GM23338 (cell line): Measurements from ENCODE around the gene WDR70. TPM values are rescaled to one million over a fixed set of nuclear protein-coding genes. Genes with fewer than 3 reads are reported as not detected.

Experiments
- ATAC-seq: fragments of 200-7000 bp; cut with Tn5 transposase; 3 replicates; pipeline ENCODE4 v1.9.1; 2020
- DNase-seq: peaks from one replicate; pipeline ENCODE4 v3.0.0-alpha.2; 2015; ENCODE audit warnings: low spot score
- H2AFZ ChIP-seq: fragments of 200-600 bp; sonication (generic); 2 replicates; pipeline ENCODE4 v1.8.0; 2016; ENCODE audit warnings: antibody characterized with exemption, mild to moderate bottlenecking, moderate library complexity
- H3F3A ChIP-seq: fragments of 200-600 bp; sonication (generic); replicated peaks from 2 replicates; pipeline ENCODE4 v1.8.0; 2017; ENCODE audit warnings: antibody characterized with exemption, mixed run types, low read depth
- H3K27ac ChIP-seq: fragments of 200-600 bp; sonication (generic); 2 replicates; pipeline ENCODE4 v1.6.1; 2016; ENCODE audit warnings: low read depth
- H3K27me3 ChIP-seq: fragments of 200-600 bp; sonication (generic); 2 replicates; pipeline ENCODE4 v1.8.0; 2016; ENCODE audit warnings: mild to moderate bottlenecking, mixed run types, moderate library complexity; ENCODE audit not compliant: insufficient read depth
- H3K36me3 ChIP-seq: fragments of 200-600 bp; sonication (generic); 2 replicates; pipeline ENCODE4 v1.8.0; 2016; ENCODE audit warnings: mild to moderate bottlenecking; ENCODE audit not compliant: insufficient read depth
- H3K4me1 ChIP-seq: fragments of 200-600 bp; sonication (generic); 2 replicates; pipeline ENCODE4 v1.8.0; 2016; ENCODE audit warnings: mild to moderate bottlenecking, moderate library complexity; ENCODE audit not compliant: insufficient read depth
- H3K4me2 ChIP-seq: fragments of 200-600 bp; sonication (generic); 2 replicates; pipeline ENCODE4 v1.7.1; 2017; ENCODE audit warnings: mixed run types
- H3K4me3 ChIP-seq: fragments of 200-600 bp; sonication (generic); 2 replicates; pipeline ENCODE4 v1.6.1; 2016; ENCODE audit warnings: mixed run types
- H3K79me2 ChIP-seq: fragments of 200-600 bp; sonication (generic); replicated peaks from 2 replicates; pipeline ENCODE4 v1.8.0; 2017; ENCODE audit warnings: mild to moderate bottlenecking; ENCODE audit not compliant: insufficient read depth
- H3K9me2 ChIP-seq: fragments of 200-600 bp; sonication (generic); 2 replicates; pipeline ENCODE4 v1.8.0; 2017; ENCODE audit not compliant: insufficient read depth
- H4K20me1 ChIP-seq: fragments of 200-600 bp; sonication (generic); replicated peaks from 2 replicates; pipeline ENCODE4 v1.8.0; 2017; ENCODE audit warnings: mild to moderate bottlenecking; ENCODE audit not compliant: insufficient read depth
- H3K27ac Mint-ChIP-seq: 2 replicates; pipeline ENCODE4 v1.8.0; 2020; ENCODE audit warnings: inconsistent platforms, mild to moderate bottlenecking, moderate library complexity, mixed read lengths
- H3K27me3 Mint-ChIP-seq: 3 replicates; pipeline ENCODE4 v1.8.0; 2022; ENCODE audit warnings: low read depth, mild to moderate bottlenecking, moderate library complexity, mixed read lengths, inconsistent platforms; ENCODE audit not compliant: insufficient read depth, poor library complexity
- H3K36me3 Mint-ChIP-seq: 3 replicates; pipeline ENCODE4 v1.8.0; 2021; ENCODE audit warnings: low read depth, mild to moderate bottlenecking, inconsistent platforms, moderate library complexity, mixed read lengths
- H3K4me1 Mint-ChIP-seq: 3 replicates; pipeline ENCODE4 v1.8.0; 2020; ENCODE audit warnings: mild to moderate bottlenecking, inconsistent platforms, mixed read lengths
- H3K4me3 Mint-ChIP-seq: 3 replicates; pipeline ENCODE4 v1.8.0; 2021; ENCODE audit warnings: moderate library complexity, mild to moderate bottlenecking, inconsistent platforms, mixed read lengths
- H3K9me3 Mint-ChIP-seq: 3 replicates; pipeline ENCODE4 v1.8.0; 2020; ENCODE audit warnings: moderate library complexity, mild to moderate bottlenecking, inconsistent platforms, mixed read lengths
- JUNB ChIP-seq: IDR thresholded peaks from one replicate; pipeline ENCODE4 v1.6.1; 2016; ENCODE audit warnings: antibody characterized with exemption; ENCODE audit not compliant: unreplicated experiment
- POLR2AphosphoS5 ChIP-seq: IDR thresholded peaks from 2 replicates; pipeline ENCODE4 v1.6.1; 2016; ENCODE audit warnings: antibody characterized with exemption, low read depth
- STAT1 ChIP-seq: IDR thresholded peaks from one replicate; pipeline ENCODE4 v1.6.1; 2016; ENCODE audit warnings: antibody characterized with exemption; ENCODE audit not compliant: unreplicated experiment
- ZNF114 ChIP-seq: fragments of 250-450 bp; sonication (Bioruptor Pico); IDR thresholded peaks from 2 replicates; pipeline ENCODE4 v1.5.0; 2020; ENCODE audit warnings: mild to moderate bottlenecking, moderate library complexity
- ZNF331 ChIP-seq: fragments of 250-450 bp; sonication (Bioruptor Pico); IDR thresholded peaks from 2 replicates; pipeline ENCODE4 v1.5.0; 2020; ENCODE audit warnings: low read depth, mild to moderate bottlenecking, moderate library complexity
- polyA plus RNA-seq: library from polyadenylated mRNA; unstranded; fragments of >200 nt; fragmentation: Nextera tagmentation; extraction: Ambion mirVana; gene quantifications from 2 replicates; pipeline ENCODE4 v1.2.1, GENCODE V29; 2016
- total RNA-seq: library from RNA; depleted of rRNA; stranded (reverse); fragments of >200 nt; shearing (Covaris generic); gene quantifications from 2 replicates; pipeline ENCODE4 v1.2.3, GENCODE V29; 2014
- TF ChIP-seq, protein P1 (sequence below): fragments of 250-450 bp; sonication (Bioruptor Pico); IDR thresholded peaks from 2 replicates; pipeline ENCODE4 v1.5.0; 2020; ENCODE audit warnings: mild to moderate bottlenecking, moderate library complexity
- TF ChIP-seq, protein P2 (sequence below): IDR thresholded peaks from 2 replicates; pipeline ENCODE4 v1.6.1; 2016; ENCODE audit warnings: antibody characterized with exemption

Gene WDR70
- total and polyA plus RNA-seq, 2 experiments from 2014 or later: 34.9 to 86.7 TPM

DNA sequence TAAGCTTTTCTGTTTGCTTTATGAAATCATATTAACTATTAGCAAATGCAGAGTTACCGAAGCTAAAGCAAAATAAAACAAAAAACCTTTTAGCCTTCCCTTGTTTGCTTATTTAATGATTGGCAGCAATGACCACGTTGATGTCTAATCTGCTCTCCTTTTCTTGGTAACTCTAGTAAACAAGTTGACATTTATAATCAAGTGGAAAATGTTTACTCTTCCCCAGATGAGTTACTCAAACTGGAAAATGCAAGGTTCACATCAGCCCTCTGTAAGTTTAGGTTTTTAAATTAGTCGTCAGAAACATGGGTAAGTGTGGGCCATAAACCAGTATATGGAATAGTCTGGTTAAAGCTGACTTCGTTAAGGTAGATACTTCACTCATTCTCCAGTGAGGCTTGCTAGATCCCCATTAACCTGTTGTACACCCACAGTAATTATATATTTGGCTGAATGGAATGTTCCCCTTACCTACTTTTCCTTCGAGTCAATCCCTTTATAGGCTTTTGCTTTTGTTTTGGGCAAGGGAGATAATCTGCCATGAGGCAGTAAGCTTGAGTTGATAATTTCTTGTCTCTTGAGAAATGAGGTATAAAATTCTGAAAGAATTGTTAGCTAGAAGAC, 359.9 kb downstream of the WDR70 start (continued):
- TF ChIP-seq, protein P1, sequence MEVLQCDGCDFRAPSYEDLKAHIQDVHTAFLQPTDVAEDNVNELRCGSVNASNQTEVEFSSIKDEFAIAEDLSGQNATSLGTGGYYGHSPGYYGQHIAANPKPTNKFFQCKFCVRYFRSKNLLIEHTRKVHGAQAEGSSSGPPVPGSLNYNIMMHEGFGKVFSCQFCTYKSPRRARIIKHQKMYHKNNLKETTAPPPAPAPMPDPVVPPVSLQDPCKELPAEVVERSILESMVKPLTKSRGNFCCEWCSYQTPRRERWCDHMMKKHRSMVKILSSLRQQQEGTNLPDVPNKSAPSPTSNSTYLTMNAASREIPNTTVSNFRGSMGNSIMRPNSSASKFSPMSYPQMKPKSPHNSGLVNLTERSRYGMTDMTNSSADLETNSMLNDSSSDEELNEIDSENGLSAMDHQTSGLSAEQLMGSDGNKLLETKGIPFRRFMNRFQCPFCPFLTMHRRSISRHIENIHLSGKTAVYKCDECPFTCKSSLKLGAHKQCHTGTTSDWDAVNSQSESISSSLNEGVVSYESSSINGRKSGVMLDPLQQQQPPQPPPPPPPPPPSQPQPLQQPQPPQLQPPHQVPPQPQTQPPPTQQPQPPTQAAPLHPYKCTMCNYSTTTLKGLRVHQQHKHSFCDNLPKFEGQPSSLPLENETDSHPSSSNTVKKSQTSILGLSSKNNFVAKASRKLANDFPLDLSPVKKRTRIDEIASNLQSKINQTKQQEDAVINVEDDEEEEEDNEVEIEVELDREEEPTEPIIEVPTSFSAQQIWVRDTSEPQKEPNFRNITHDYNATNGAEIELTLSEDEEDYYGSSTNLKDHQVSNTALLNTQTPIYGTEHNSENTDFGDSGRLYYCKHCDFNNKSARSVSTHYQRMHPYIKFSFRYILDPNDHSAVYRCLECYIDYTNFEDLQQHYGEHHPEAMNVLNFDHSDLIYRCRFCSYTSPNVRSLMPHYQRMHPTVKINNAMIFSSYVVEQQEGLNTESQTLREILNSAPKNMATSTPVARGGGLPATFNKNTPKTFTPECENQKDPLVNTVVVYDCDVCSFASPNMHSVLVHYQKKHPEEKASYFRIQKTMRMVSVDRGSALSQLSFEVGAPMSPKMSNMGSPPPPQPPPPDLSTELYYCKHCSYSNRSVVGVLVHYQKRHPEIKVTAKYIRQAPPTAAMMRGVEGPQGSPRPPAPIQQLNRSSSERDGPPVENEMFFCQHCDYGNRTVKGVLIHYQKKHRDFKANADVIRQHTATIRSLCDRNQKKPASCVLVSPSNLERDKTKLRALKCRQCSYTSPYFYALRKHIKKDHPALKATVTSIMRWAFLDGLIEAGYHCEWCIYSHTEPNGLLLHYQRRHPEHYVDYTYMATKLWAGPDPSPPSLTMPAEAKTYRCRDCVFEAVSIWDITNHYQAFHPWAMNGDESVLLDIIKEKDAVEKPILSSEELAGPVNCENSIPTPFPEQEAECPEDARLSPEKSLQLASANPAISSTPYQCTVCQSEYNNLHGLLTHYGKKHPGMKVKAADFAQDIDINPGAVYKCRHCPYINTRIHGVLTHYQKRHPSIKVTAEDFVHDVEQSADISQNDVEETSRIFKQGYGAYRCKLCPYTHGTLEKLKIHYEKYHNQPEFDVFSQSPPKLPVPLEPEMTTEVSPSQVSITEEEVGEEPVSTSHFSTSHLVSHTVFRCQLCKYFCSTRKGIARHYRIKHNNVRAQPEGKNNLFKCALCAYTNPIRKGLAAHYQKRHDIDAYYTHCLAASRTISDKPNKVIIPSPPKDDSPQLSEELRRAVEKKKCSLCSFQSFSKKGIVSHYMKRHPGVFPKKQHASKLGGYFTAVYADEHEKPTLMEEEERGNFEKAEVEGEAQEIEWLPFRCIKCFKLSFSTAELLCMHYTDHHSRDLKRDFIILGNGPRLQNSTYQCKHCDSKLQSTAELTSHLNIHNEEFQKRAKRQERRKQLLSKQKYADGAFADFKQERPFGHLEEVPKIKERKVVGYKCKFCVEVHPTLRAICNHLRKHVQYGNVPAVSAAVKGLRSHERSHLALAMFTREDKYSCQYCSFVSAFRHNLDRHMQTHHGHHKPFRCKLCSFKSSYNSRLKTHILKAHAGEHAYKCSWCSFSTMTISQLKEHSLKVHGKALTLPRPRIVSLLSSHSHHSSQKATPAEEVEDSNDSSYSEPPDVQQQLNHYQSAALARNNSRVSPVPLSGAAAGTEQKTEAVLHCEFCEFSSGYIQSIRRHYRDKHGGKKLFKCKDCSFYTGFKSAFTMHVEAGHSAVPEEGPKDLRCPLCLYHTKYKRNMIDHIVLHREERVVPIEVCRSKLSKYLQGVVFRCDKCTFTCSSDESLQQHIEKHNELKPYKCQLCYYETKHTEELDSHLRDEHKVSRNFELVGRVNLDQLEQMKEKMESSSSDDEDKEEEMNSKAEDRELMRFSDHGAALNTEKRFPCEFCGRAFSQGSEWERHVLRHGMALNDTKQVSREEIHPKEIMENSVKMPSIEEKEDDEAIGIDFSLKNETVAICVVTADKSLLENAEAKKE (CRISPR knock-in tag): no peak
- no peak for TF ChIP-seq ZNF331 (CRISPR knock-in tag)
- TF ChIP-seq, protein P2, sequence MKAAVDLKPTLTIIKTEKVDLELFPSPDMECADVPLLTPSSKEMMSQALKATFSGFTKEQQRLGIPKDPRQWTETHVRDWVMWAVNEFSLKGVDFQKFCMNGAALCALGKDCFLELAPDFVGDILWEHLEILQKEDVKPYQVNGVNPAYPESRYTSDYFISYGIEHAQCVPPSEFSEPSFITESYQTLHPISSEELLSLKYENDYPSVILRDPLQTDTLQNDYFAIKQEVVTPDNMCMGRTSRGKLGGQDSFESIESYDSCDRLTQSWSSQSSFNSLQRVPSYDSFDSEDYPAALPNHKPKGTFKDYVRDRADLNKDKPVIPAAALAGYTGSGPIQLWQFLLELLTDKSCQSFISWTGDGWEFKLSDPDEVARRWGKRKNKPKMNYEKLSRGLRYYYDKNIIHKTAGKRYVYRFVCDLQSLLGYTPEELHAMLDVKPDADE: no peak

DNA sequence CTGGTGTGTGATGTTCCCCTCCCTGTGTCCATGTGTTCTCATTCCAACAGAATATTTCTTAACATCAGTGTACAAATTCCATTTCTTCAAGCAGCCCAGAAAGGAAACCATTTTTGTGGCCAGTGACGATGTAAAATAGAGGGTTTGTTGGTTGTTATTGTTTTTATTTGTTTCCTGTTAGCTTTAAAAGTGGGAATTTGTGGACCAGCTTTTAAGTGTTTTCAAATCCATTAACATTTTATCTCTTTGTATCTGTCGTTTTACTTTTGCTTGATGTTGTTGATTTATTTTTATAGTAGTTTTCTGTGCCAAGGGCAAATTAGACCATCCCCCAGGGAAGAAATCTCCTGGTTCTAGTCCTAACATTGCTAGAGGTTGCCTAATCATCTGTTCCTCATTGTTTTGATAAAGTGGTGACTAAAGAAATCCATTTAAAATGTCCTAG, 360.7 kb downstream of the WDR70 start:
- H3K4me2 ChIP-seq: no peak overlapping the region
- Mint-ChIP-seq H3K4me3 (no peak overlapping the region), H3K4me1 (no peaks in the 10 kb centered on the region), H3K36me3 (peaks cover 26% of the 10 kb centered on the region), H3K27ac (no peak overlapping the region), H3K9me3 (no peaks in the 10 kb centered on the region; the same call in 2 of the 3 replicates), H3K27me3 (no peaks in the 10 kb centered on the region)
- no peaks in the 10 kb centered on the region for H4K20me1 ChIP-seq
- no peak overlapping the region for H3K4me3 ChIP-seq
- H3F3A ChIP-seq: no peaks in the 10 kb centered on the region
- H2AFZ ChIP-seq: no peak overlapping the region
- ATAC-seq (no peak), DNase-seq (no peak)
- no peaks in the 10 kb centered on the region for H3K27me3 ChIP-seq
- H3K36me3 ChIP-seq: no peaks in the 10 kb centered on the region
- H3K27ac ChIP-seq: no peak overlapping the region
- H3K9me2 ChIP-seq: no peaks in the 10 kb centered on the region
- no peaks in the 10 kb centered on the region for H3K79me2 ChIP-seq
- no peaks in the 10 kb centered on the region for H3K4me1 ChIP-seq
- TF ChIP-seq, protein P1 (CRISPR knock-in tag): no peak
- TF ChIP-seq POLR2AphosphoS5 (no peak), ZNF114 (CRISPR knock-in tag) (no peak), STAT1 (no peak), ZNF331 (CRISPR knock-in tag) (no peak), JUNB (no peak)
